Measurements from ENCODE around the gene CDKAL1.
"Not testable (repeated sequence)": the region's sequence is repeated elsewhere in the genome, so short reads cannot be mapped to it uniquely, and the experiment has no call there.

CDKAL1 gene

GRCh38 chr6:21027507-21027906, 493.2 kb downstream of the CDKAL1 start:
- no peak for DNase-seq (ENCODE audit: low spot score)

- DNase-seq (ENCODE audit: low spot score), result no peak
Observed at GRCh38 chr6:21031182-21031581, 496.9 kb downstream of the CDKAL1 start.

GRCh38 chr6:21033084-21033483, 498.8 kb downstream of the CDKAL1 start:
- DNase-seq (ENCODE audit: low spot score), result no peak

- DNase-seq (ENCODE audit: low spot score), result no peak
Observed at GRCh38 chr6:21033575-21034026, 499.3 kb downstream of the CDKAL1 start.

- no peak for DNase-seq (ENCODE audit: low spot score)
Observed at GRCh38 chr6:21034345-21034744, 500.1 kb downstream of the CDKAL1 start.

GRCh38 chr6:21037453-21037852, 503.2 kb downstream of the CDKAL1 start:
- DNase-seq (ENCODE audit: low spot score), result no peak

DNA sequence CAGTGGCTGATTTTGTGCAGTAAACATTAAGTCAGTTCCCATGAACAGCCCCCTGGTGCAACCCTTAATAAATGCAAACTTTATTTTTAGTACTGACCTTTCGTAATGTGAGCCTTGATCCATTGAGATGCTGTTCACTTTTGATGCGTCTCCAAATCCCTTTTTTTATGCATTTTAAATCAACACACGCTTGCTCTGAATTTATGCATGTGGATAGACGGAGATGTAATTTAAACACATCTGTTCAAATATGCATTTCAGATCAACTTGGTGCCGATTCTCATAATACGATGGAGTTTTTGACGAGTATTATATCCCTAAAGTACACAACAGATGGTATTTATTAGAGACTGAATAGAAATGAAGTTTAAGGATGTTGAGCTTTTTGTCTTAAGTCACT, 505.7 kb downstream of the CDKAL1 start:
- no peak for DNase-seq (ENCODE audit: low spot score)

DNA sequence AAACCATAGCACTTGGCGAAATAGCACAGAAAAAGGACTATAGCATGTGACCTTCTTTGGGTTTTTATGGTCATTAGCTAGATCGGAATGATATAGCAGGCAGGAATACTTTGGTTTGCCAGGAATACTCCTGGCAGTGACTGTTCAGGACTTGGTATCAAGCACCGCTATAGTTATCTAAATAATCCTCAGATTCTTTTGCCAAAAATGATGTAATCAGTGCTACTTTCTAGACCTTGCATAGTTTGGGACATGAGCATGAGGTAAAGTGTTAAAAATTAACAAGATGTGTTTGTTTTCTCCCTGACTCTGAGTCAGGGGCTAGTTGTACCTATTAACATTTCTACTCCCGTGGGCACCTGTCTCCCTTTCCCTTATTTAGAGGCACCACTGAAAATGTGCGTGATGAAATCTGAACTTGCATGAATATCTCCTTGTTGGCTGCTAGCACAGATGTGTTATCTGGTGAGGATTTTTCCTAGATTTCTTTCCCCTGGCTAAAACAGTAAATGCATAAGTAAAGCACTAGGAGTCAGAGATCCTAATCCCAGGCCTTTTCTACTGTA, 511.0 kb downstream of the CDKAL1 start:
- DNase-seq (ENCODE audit: low spot score), result no peak

DNA sequence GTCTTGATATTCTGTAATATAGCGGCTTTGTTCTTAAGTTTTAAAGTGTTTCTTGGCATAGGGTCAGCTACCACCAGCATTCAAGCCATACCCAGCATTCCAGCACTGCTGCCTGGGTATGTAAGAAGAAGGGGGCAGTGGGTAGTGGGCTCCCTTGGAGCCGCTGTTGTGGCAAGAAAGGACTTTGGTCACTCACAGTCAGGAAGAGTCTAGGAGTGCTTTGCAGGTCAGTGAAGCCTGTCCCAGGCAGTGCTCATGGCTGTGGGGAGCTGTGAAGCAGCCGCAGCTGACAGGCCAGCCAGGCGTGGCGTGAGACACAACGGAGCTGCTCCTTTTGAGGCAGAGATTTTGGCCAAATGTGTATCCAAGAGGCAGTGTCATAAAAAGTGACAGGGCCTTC, 512.0 kb downstream of the CDKAL1 start:
- no peak for DNase-seq (ENCODE audit: low spot score)

DNA sequence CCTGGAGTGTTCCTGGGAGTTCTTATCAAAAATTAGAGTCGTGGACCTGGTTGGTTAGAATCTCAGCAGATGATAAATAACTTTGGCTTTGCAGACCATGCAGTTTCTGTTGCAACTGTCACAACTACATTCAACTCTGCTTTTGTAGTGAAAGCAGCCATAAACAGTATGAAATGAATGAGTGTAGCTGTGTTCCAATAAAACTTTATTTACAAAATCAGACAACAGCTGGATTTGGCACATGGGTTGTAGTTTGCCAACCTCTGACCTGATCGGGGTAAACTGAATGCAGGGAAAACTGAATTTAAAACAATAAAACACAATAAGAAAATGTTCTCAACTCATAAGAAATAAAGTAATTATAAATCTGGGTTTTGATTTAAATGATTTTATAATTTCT, 513.8 kb downstream of the CDKAL1 start:
- no peak for DNase-seq (ENCODE audit: low spot score)

DNA sequence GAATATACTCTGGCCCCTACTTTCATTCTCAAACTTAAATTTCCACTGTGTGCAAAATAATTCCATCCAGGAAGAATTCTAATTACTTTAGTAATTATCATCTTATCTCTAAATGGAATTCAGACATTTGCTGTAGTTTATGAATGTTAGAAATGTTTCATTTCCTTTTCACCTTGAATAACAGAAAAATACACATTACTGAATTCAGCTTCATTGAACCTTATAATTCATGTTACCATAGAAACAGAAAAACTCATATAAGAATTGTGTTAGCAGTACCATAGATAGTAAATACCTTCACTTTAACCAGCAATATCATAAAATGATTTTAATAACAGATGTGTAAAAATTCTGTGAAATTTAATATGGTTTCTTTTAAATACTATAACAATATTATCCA, 514.9 kb downstream of the CDKAL1 start:
- no peak for DNase-seq (ENCODE audit: low spot score)

DNA sequence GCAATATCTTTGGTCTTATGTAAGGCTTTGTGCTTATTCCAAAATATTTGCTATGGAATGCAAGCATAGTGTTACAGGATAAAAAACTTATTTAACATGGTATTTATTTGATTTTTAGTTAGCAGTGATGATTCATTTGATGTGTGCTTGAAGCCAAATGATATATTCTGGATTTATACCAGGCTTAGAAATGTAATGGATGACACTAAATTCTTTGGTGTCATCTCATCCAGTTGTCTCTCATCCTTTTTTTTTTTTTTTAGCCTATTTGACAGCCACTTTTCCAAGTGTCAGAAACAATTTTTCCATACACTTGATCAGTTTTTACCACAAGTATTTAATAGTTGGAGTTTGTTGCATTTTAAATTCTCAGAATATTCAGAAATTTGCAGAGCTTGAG, 515.3 kb downstream of the CDKAL1 start:
- no peak for DNase-seq (ENCODE audit: low spot score)

- DNase-seq (ENCODE audit: low spot score), result no peak
Observed at GRCh38 chr6:21050935-21051334, 516.7 kb downstream of the CDKAL1 start.

- DNase-seq (ENCODE audit: low spot score), result no peak
Observed at GRCh38 chr6:21051777-21052176, 517.5 kb downstream of the CDKAL1 start.

GRCh38 chr6:21053612-21054011, 519.4 kb downstream of the CDKAL1 start:
- no peak for DNase-seq (ENCODE audit: low spot score)

DNA sequence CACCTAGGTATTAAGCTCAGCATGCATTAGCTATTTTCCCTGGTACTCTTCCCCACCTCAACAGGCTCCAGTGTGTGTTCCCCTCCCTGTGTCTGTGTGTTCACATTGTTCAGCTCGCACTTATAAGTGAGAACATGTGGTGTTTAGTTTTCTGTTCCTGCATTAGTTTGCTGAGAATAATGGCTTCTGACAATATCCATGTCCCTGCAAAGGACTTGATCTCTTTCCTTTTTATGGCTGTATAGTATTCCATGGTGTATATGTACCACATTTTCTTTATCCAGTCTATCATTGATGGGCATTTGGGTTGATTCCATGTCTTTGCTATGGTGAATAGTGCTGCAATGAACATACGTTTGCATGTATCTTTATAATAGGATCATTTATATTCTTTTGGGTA, 521.2 kb downstream of the CDKAL1 start:
- not testable (repeated sequence) for DNase-seq (ENCODE audit: low spot score)

DNA sequence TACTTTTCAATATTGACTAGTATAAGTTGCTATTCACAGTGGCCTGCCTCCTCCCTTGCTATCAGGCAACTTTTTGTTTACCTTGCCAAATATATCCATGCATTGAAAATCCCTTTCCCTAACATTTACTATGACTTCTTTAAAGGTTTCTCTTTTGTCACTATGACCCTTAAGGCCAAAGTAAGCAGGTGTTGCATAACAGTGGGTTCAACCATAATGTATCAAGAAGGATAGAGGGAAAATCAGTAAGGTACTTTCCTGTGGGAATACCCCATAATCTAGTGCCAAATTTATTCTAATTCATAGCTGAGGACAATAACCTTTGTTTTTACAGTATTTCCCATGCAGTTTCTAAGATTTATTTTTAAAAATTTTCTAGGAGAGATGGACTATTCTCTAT, 527.6 kb downstream of the CDKAL1 start:
- DNase-seq (ENCODE audit: low spot score), result no peak

DNA sequence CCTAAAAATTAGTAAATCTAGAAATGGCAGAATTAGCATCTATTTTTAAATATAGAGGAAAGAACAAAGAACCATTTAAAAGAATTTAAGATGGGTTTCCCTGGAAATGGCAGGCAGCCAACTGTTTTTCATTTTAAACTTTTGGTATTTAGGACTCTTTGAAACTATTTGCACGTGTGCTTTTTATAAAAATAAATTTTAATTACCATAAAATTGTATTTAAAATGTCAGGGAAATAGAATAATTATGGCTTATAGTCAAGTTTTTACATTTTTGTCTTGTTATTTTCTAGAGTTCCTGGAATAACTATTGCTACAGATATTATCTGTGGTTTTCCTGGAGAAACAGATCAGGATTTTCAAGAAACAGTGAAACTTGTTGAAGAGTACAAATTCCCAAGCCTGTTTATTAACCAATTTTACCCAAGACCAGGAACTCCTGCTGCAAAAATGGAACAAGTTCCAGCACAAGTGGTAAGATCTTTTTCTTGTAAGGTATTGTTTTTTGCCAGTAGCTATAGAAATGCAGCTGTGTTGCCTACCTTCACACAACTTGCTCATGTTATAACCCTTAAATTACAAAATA, 530.6 kb downstream of the CDKAL1 start:
- DNase-seq (ENCODE audit: low spot score), result no peak

- DNase-seq (ENCODE audit: low spot score), result no peak
Observed at GRCh38 chr6:21067521-21067920, 533.3 kb downstream of the CDKAL1 start.

GRCh38 chr6:21070620-21071019, 536.4 kb downstream of the CDKAL1 start:
- DNase-seq (ENCODE audit: low spot score), result no peak

DNA sequence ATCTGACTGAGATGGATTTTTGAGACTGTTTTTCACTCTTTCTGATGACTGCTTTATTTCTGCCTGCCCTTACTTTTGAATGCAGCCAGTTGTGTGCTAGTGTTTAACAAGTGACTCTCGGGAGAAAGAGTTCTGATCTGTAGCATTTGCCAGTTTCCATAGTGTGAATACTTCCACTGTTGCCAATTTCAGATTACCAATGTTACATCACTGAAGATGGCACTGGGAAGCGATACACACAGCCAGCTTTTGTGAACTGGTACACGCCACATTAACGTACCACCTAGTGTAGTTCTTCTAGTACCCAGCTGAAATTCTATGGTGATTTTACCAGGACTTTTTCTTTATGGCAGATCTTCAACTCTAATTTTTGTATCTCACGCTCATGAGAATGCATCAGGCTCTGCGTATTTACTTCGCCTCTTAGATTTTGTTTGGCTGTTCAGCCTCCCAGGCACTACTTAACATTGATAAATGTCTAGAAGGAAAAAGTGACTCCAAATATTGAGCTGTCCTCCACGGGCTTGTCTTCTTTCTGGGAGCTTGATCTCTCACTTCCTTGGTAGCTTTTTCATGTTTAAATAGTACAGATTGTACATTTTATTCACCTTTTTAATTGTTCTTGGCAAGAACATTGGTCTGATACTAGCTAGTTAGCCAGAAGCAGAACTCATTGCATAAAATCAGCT, 537.7 kb downstream of the CDKAL1 start:
- DNase-seq (ENCODE audit: low spot score), result no peak

DNA sequence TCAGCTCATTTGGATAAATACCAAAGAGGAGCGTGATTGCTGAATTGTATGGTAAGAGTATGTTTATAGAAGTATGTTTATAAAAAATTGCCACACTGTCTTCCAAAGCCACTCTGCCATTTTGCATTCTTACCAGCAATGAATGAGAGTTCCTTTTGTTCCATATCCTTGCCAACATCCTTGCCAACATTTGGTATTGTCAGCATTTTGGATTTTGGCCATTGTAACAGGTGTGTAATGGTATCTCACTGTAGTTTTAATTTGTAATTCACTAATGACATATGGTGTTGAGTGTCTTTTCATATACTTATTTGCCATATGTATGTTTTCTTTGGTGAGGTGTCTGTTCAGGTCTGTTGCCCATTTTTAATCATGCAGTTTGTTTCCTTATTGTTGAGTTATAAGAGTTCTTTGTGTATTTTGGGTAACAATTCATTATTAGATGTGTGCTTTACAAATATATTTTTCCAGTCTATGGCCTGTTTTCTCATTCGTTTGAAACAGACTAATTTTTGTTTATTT, 539.1 kb downstream of the CDKAL1 start:
- no peak for DNase-seq (ENCODE audit: low spot score)

GRCh38 chr6:21074484-21074883, 540.2 kb downstream of the CDKAL1 start:
- DNase-seq (ENCODE audit: low spot score), result no peak
